Stimulated activated CD8-positive, alpha-beta memory T cell treated with anti-CD3 and anti-CD28 coated beads, Interleukin-12 subunit alpha, Interleukin-12 subunit beta, amount 100 ng/mL, for 1 hour (primary cell): ENCODE data around the gene TP73.

Experiments used
- DNase-seq: peaks from one replicate; pipeline ENCODE4 v3.0.0-alpha.2; 2020; ENCODE audit warnings: low read depth

The TP73 gene

DNA sequence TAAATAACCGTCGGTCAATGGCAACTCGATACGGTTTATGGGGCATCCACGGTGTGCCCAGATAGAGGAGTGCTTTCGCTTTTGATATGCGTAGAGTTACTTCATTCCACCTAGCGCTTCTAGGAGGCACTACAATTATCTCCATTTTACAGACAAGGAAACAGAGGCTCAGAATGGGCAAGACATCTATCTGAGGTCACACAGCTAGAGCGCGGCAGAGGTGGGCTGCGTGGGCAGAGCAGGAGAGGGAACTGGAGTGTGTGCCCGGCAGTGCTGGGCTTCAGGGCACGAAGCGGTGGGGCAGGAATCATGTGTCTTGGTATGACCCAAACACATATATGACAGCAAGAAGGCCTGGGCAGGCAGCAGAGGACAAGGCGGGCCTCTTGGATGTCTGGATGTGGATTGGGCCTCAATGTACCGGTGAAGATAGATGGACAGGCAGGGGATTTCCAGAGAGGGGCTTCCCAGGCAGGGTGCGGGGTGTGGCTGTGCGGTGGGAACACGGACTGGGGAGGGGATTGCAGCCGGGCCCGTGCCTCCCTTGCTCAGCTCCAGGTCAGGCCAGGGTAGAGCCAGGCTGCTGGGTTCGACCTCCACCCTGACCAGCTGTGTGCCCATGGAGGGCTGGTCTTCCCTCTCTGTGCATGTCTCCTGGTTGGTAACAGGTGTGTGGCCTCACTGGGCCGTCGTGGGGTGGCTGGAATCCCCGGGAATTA lies 21.2 kb downstream of the TP73 start:
- no peak for DNase-seq

- DNase-seq: no peak
Measured at GRCh38 chr1:3674100-3675094, 22.1 kb downstream of the TP73 start.

- no peak for DNase-seq
Measured at GRCh38 chr1:3675436-3675835, 23.1 kb downstream of the TP73 start.

DNA sequence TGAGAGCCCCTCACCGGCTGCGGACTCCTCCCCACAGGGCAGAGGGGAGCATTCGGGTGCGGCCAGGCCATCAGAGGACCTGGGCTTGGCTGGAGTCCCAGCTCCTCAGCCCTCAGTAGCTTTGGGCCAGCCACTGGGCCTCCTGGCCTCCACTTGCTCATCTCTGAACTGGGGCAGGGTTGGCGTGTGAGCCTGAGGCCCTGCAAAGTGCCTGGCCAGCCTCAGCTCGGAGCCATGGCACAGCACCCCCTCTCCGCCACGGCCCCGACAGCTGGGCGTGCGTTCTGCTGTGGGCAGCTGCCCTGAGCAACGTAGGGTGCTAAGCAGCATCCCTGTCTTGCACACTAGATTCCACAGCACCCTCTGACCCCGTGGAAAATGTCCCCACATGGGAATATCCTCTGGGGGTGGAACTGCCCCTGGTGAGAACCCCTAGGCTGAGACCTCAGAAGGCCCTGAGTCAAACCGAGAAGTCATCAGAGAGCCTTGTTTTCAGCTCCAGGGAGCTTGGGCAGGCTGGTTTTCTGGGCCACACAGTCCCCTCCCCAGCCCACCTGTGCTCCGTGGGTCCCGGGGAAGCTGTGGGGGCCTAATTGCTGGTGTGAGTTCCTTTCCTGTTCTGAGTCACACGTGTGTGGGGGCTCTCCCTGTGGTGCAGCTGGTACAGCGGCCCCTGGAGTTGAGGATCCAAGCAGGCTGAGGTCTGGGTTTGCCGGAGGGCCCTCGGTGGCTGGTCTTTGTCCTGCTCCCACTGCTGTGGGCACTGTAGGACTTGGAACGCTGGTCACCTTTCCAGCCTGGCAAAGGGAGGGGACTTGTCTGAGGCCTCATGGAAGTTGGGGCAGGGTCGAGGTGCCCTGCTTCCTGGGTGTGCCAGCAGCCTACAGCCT lies 24.5 kb downstream of the TP73 start:
- no peak for DNase-seq

DNA sequence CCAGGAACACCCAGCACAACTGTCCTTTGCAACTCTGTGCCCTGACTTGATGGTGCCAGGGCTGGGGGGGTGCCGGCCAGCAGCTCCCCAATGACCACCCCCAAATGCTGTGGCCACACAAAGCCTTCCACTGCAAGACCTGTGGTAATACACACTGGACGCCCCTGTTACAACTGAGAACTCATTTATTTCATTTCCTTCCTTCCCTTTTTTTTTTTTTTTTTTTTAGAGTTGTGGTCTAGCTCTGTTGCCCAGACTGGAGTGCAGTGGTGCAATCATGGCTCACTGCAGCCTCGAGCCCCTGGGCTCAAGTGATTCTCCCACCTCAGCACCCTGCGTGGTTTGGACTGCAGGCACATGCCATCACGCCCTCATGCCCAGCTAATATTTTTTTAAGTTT lies 25.2 kb downstream of the TP73 start:
- DNase-seq: no peak

- no peak for DNase-seq
Measured at GRCh38 chr1:3678361-3679097, 26.2 kb downstream of the TP73 start.

- no peak for DNase-seq
Measured at GRCh38 chr1:3679098-3679555, 26.8 kb downstream of the TP73 start.

- no peak for DNase-seq
Measured at GRCh38 chr1:3679799-3680453, 27.6 kb downstream of the TP73 start.

DNA sequence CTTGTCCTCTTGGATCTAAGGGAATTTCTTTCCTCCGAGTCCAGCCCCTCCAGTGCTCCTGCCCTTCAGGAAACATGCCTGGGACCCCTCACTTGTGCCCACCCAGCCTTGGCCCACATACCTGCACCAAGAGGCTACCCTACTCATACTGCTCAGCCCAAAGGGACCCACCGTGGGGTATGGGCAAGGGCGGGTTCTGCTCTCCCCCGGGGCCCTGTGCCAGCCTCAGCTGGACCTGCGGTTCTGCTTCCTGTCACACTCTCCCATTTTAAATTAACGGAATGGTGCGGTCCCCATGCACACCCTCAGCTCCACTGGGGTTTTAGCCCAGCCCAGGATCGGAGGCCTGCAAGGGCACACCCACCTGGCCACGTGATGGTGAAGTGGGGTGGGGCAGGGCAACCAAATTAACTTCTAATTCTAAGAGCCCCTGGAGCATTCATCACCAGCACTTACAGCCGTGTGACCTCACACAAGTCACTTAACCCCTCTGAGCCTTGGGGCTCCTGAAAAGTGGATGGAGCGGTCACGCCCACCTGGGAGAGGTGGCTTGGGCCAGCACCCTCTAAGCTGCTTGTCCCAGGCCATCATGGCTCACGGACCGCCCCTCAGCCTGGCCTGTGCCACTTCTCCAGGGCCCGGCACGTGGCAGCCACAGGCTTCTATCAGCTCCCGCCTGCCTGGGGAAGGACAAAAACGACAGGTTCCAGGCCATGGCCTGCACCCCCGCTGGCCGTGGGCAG lies 28.3 kb downstream of the TP73 start:
- no peak for DNase-seq

- DNase-seq: no peak
Measured at GRCh38 chr1:3681231-3681897, 29.0 kb downstream of the TP73 start.

DNA sequence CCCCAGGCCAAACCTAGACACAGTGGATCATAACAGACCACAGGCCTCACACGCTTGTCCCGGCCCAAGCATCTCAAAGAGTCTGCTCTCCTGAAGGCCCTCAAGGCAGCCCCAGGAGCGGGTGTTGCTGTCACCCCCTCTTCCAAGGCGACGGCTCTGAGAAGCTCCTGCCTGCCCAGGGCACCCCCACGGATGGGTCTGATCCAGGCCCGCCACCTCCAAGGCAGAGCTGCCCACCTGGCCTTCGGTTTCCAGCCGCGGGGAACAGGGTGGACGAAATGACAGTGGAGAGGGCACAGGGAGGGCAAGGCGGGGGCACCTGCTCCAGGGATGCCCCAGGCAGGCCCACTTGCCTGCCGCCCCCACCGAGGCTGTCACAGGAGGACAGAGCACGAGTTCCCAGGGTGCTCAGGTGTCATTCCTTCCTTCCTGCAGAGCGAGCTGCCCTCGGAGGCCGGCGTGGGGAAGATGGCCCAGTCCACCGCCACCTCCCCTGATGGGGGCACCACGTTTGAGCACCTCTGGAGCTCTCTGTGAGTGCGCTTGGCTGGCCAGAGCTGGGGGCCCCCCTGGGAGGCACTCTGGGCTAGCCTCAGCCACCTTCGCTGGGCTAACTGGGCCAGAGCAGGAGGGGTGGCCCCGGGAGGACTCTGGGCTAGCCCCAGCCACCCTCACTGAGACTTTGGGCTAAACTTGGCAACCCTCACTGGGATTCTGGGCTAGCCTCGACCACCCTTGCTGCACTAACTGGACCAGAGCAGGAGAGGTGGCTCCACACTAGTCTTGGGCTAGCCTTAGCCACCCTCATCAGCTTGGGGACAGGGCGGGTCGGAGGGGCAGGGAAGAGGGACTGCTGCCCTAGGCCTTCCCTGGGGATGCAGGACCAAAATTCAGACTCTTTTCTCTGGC lies 29.8 kb downstream of the TP73 start:
- DNase-seq: no peak

GRCh38 chr1:3683197-3683596 lies 30.9 kb downstream of the TP73 start:
- DNase-seq: no peak

- DNase-seq: no peak
Measured at GRCh38 chr1:3683992-3684391, 31.7 kb downstream of the TP73 start.

DNA sequence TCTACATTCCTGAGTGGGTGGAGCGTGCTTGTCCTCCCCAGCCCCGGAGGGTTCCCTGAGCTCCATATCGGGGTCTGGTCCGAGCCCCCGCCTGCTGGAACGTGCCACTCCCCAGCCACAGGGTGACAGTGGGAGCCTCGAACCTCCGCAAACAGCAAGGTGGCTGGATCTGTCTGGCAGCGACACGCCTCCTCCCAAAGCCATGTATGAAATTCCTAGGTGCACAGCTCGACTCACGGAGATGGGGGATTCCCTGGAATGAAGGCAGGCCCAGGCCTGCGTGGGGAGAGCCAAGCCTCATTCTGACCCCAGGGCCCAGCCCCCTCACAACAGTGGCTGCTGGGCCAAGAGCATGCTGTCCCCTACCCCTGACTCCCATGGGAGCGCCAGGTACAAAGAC lies 32.9 kb downstream of the TP73 start:
- DNase-seq: no peak

- DNase-seq: no peak
Measured at GRCh38 chr1:3685906-3686305, 33.6 kb downstream of the TP73 start.

DNA sequence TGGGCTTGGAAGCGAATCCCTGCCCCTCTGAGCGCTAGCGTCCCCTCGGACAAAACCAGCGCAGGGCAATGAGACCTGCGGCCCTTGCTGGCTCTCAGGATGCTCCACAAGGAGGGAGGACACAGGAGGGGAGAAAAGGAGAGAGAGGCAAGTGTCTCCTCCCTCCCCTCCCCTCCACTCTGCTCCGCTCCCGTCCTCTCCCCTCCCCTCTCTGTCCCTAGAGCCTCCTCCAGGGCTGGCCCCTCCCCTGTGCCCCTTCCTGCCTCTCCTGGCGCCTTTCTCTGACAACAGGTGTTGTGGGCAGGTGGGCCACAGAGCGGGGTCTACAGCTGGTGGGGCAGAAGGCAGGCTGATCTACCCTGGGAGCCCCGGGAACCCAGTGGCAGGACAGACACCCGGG lies 35.2 kb downstream of the TP73 start:
- DNase-seq: no peak

GRCh38 chr1:3688356-3689137 lies 36.2 kb downstream of the TP73 start:
- no peak for DNase-seq
